ENCODE results near the gene NTRK3. TPM values are rescaled to one million over a fixed set of nuclear protein-coding genes. Genes with fewer than 3 reads are reported as not detected.

NTRK3 gene
- total and polyA plus RNA-seq, 2 of the 8 experiments (the other 6 are each of a cell fraction or from before 2014, with no cell fraction given) = 4.5 to 6.8 TPM

DNA sequence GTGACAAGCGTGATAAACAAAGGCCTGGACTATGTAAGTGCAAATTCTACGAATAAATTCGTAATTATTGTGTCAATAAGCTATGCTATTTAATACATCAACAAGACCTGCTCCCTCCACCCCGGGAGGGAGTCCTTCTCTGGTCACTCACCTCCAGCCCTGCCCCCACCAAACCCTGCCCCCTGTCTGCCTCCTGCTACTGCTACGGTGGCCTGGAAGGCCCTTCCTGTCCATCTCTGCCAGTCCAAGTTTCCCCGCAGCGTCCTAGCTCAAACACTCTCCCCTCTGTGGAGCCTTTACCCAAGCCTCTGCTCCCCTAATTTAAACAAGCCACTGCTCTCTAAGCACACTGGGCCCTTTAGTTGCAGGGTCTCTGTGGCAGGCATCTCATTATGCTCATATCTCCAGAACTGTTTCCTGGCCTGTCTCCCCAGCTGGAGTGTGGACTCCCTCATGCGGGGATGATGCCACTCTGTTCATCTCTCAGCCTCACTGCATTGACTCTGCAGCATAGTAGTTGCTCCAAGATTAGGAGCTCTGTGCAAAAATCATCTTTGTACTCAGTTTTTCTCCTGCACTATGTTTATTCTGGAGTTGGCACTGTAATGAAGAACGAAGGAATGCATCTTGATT is 241.2 kb downstream of the NTRK3 start:
- no peak overlapping the region for H4K5ac ChIP-seq (ENCODE audit: insufficient read length, low read depth, low read length)
- no peak overlapping the region for H4K91ac ChIP-seq (replicated peaks; ENCODE audit: insufficient read length, low read length)
- peaks cover 2 to 15% (median 8%) of the 10 kb centered on the region in 4 experiments; a peak in 5 of 7 replicates for H3K4me1 ChIP-seq (replicated peaks in 1 of 4; ENCODE audit: control insufficient read depth in 3 of 4, insufficient read depth in 4 of 4, low read length in 3 of 4)
- no peak overlapping the region for H2BK15ac ChIP-seq (ENCODE audit: low read length)
- no peak overlapping the region for H2BK20ac ChIP-seq (ENCODE audit: low read length)
- H3K36me3 ChIP-seq (ENCODE audit: control insufficient read depth in 2 of 4, insufficient read depth in 4 of 4, low read length in 3 of 4) = no peaks in the 10 kb centered on the region
- peak overlapping the region; percentile 16 for H3K4ac ChIP-seq (replicated peaks; ENCODE audit: insufficient read length, low read depth, low read length)
- no peaks in the 10 kb centered on the region for H4K20me1 ChIP-seq (replicated peaks in 1 of 2; ENCODE audit: control insufficient read depth in 1 of 2, insufficient read depth in 2 of 2, low read length in 2 of 2)
- H3K27me3 ChIP-seq (replicated peaks in 1 of 4; ENCODE audit: control insufficient read depth in 3 of 4, extremely low read depth in 1 of 4, insufficient read depth in 3 of 4, low read length in 3 of 4) = no peaks in the 10 kb centered on the region
- H3K23ac ChIP-seq (ENCODE audit: insufficient read length) = no peak overlapping the region
- no peak overlapping the region for H3K4me3 ChIP-seq (ENCODE audit: extremely low read depth in 1 of 4, insufficient read depth in 2 of 4, low read depth in 3 of 4, low read length in 4 of 4)
- H3K56ac ChIP-seq (replicated peaks; ENCODE audit: insufficient read length, low read depth, low read length) = no peak overlapping the region
- no peaks in the 10 kb centered on the region for H3K23me2 ChIP-seq (ENCODE audit: low read depth, low read length)
- H3K79me2 ChIP-seq (ENCODE audit: control insufficient read depth in 1 of 2, insufficient read depth in 2 of 2, low read length in 2 of 2) = no peaks in the 10 kb centered on the region
- CTCF ChIA-PET (ENCODE audit: partially characterized antibody) = interaction anchor here (0.9 to 3.3 kb wide), 5 partner anchors 8 to 232 kb away, joined by 3 to 8 read pairs (median 4); no protein-coding TSS in a partner anchor
- H2AFZ ChIP-seq (ENCODE audit: low read length) = no peak overlapping the region
- H2BK12ac ChIP-seq (ENCODE audit: low read depth, low read length) = peak overlapping the region; percentile 41; the same call in 1 of the 2 replicates
- no peak overlapping the region for H3K27ac ChIP-seq (ENCODE audit: low read depth, low read length)
- peak in 1 of 2 experiments; percentile 50 for DNase-seq (ENCODE audit: low read depth in 1 of 2, low spot score in 2 of 2)
- no peak overlapping the region; the same call in 1 of the 2 replicates for H4K8ac ChIP-seq (ENCODE audit: extremely low read depth, insufficient read depth, low read length)
- H2BK5ac ChIP-seq (ENCODE audit: low read depth, low read length) = no peak overlapping the region
- H2BK120ac ChIP-seq (replicated peaks; ENCODE audit: low read depth, low read length) = no peak overlapping the region
- POLR2A ChIA-PET (ENCODE audit: partially characterized antibody) = no interaction called here
- H3K4me2 ChIP-seq (ENCODE audit: insufficient read depth in 1 of 2, low read depth in 2 of 2, low read length in 2 of 2) = no peak overlapping the region
- no peaks in the 10 kb centered on the region for H3K9me3 ChIP-seq (ENCODE audit: insufficient read depth in 2 of 2, low read depth in 1 of 2, low read length in 1 of 2)
- H3K79me1 ChIP-seq (ENCODE audit: low read depth, low read length) = no peaks in the 10 kb centered on the region
- WGBS, 2 experiments (ENCODE audit: extremely low coverage in 1 of 2, insufficient coverage in 1 of 2, insufficient read length in 1 of 2, insufficient replicate concordance in 2 of 2, low coverage in 1 of 2, low lambda C conversion rate in 2 of 2, missing lambda C conversion rate in 1 of 2) = 86% methylated on average over 9 of the region's 9 CpGs; no CpG with 5 or more reads in 1 of the 2 experiments
- no peak overlapping the region for H2AK5ac ChIP-seq (ENCODE audit: low read depth, low read length)
- no peak for FAIRE-seq
- no peak overlapping the region for H3K14ac ChIP-seq (ENCODE audit: insufficient read length)
- no peak overlapping the region for H3K9ac ChIP-seq (replicated peaks in 1 of 4; ENCODE audit: extremely low read depth in 1 of 4, low read depth in 3 of 4, low read length in 3 of 4)
- H3K18ac ChIP-seq (ENCODE audit: extremely low read depth, low read length) = peak overlapping the region; percentile 72; the same call in 1 of the 2 replicates
- TF ChIP-seq KDM1A (IDR thresholded peaks at IDR 0.05; ENCODE audit: borderline replicate concordance, low read length) (no peak), PHF8 (conservative IDR thresholded peaks at IDR 0.05; ENCODE audit: low read depth, low read length) (no peak), TAF1 (IDR thresholded peaks at IDR 0.05; ENCODE audit: low read depth, low read length) (no peak), CTBP2 (IDR thresholded peaks at IDR 0.05; ENCODE audit: borderline replicate concordance, insufficient read depth, insufficient read length, low read length) (no peak), EP300 (IDR thresholded peaks at IDR 0.05; ENCODE audit: borderline replicate concordance in 1 of 2, low read depth in 2 of 2, low read length in 2 of 2) (no peak), GTF2F1 (IDR thresholded peaks at IDR 0.05; ENCODE audit: borderline replicate concordance, low read depth, low read length) (no peak), CBX5 (IDR thresholded peaks at IDR 0.05; ENCODE audit: low read depth, low read length) (no peak), YY1 (IDR thresholded peaks at IDR 0.05; ENCODE audit: low read depth, low read length) (no peak), RBBP5 (IDR thresholded peaks at IDR 0.05; ENCODE audit: borderline replicate concordance, low read depth, low read length) (no peak), SRF (IDR thresholded peaks at IDR 0.05; ENCODE audit: low read depth, low read length) (no peak)
- TF ChIP-seq, protein P1, sequence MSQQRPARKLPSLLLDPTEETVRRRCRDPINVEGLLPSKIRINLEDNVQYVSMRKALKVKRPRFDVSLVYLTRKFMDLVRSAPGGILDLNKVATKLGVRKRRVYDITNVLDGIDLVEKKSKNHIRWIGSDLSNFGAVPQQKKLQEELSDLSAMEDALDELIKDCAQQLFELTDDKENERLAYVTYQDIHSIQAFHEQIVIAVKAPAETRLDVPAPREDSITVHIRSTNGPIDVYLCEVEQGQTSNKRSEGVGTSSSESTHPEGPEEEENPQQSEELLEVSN (IDR thresholded peaks at IDR 0.05) = no peak
